GM11168 (cell line): ENCODE data around the gene NUP88.
"Not testable (repeated sequence)": the region's sequence is repeated elsewhere in the genome, so short reads cannot be mapped to it uniquely, and the experiment has no call there.

Experiments
- in situ Hi-C: fragments of 300-500 bp; cut with MboI; formaldehyde crosslinking; loops from one replicate; pipeline ENCODE4 v1.12.0; 2022; ENCODE audit warnings: low sequenced_read_pairs; ENCODE audit not compliant: unreplicated experiment

Gene NUP88

GRCh38 chr17:5419356-5419958, at the start of gene NUP88:
TSS of gene NUP88 (minus strand) at chr17:5419662. CDS start at chr17:5419650, 12 bp downstream.
- in situ Hi-C loops, result no loop called here

- in situ Hi-C loops, result no loop called here
These were observed 48.6 kb upstream of the NUP88 start for GRCh38 chr17:5468075-5468473.

DNA sequence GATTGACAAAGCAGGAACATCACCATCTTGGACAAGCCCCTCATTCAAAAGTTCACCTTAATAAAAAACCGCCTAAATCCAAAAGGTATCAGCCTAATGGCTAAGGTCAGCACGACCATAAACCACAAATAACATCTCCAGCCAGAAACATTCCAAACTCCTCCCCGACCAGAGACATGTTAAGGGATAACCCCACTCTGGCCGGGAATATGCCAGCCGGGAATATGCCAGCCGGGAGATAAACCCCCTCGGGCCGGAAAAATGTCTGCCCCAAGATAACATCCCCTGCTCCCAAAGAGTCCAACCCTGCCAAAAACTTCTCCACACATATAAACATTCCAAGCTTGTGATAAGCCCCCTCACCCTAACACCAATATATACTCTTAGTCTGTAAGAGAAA, 48.0 kb upstream of the NUP88 start:
- in situ Hi-C loops, result no loop called here

- in situ Hi-C loops, result no loop called here
These were observed 46.8 kb upstream of the NUP88 start for GRCh38 chr17:5466295-5466694.

DNA sequence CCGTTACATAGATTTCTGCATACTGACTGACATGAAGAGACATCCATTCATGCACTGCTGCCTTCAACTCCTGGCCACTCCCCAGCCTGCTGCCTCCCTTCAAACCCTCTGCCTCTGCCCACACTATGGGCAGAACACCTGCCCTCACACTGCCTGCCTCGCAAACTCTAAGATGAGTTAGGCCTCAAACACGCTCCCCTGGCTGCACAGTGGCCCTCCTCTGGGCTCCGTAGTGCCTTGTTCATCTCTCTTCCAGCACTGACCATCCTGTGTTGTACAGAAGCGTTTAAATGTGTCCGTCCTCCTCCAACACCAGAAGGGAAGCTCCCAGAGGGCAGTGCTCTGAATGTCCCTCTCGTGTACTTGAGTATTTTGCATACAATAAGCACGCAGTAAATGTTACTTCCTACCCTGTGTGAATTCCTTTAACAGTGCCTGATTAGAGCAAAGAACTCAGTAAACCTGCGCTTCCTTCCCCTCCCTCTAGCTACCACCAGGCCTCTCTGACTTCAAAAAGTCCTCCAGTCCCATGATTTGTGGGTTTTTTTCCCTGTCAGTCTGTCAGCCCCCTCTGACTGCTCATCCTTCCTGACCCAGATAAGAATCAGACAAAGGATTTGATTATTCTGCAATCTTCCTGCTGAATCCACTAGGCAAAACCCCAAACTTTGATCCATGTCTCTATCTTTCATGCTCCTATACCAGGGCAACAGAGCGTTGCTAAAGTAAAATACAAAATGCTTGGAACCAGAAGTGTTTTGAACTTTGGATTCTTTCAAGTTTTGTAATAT, 45.5 kb upstream of the NUP88 start:
- in situ Hi-C loops, result no loop called here

- in situ Hi-C loops, result no loop called here
These were observed 27.3 kb upstream of the NUP88 start for GRCh38 chr17:5446786-5447185.

DNA sequence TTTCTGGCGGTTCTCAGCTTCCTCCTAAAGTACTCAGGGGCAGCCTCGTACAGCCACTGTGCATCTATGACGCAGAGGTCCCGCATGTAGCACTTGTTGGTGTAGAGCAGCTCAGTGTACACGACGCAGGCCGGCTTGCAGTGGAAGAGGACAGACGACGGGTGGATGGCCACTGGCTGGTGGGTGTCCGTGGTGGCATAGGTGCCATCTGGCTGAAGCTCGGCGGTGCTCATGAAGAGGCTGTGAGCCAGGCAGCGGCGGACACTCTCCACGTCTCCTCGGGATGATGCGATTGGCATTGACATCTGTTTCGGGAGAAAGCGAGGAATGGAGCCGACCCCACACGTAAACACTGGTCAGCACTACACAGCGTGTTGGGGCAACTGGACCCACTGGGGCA, 24.7 kb upstream of the NUP88 start:
- in situ Hi-C loops, result no loop called here

DNA sequence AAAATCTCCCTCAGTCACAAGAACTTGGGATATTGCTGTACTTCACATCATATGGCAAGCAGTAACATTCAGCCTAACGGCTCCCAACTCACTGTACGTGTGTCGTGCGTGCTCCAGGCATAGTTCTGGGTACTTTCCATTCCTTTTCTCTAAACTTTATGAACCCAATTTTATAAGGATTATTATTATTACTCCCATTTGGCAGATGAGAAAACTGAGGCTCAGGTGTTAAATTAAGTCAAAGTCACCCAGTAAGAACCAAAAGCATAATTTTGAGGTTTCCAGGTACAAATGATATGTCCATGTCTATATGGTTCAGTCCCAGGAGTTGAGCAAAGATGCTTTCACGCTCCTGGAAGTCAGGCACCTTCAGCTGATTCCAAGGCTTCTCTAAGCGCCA, 24.3 kb upstream of the NUP88 start:
- in situ Hi-C loops, result no loop called here

DNA sequence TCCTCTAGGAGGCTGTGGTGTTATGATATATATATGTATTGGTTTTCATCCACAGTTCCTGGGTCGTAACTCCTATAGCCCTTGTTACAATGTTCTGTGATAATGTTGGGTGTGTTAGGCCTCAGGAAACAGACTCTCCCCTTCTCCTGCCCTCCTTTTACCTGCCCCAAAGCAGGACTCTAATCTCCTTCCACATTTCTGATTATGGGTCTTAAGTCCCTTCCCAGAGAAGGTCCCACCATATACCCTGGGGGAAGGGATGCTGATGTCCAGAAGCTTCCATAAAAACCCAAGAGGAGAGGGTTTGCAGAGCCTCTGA, 19.9 kb upstream of the NUP88 start:
- in situ Hi-C loops, result no loop called here

GRCh38 chr17:5438716-5439445, 19.4 kb upstream of the NUP88 start, which contains the start of gene C1QBP:
TSS of gene C1QBP (minus strand) at chr17:5439155. CDS start at chr17:5439073, 82 bp downstream.
- in situ Hi-C loops, result no loop called here

DNA sequence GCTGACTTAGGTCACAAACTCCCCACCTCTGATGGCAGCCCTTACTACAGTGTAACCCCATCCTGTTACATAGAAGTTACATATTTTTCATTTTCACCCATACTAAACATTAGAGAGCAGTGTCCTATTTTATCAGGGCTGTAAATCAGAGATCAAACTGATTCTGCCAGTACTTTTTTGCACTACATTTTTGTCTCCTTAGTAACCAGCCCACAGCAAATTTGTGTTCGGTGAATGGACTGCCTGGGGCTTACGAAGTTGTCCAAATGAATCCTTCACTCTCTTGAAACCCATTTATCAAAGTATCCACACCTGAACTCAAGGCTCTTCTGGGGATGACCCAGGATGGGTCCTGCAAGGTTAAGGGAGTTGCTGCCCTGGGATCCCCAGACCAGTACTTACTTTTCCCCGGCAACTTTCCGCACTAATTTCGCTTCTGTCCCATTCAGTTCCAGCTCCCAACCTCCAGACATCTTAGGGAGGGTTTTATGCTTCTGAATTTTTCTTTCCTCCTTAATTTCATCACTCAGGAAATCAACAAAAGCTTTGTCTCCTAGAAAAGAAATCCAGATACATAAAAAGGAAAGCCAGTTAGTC, 18.4 kb upstream of the NUP88 start:
- in situ Hi-C loops, result no loop called here

GRCh38 chr17:5435781-5436315, 16.4 kb upstream of the NUP88 start:
- in situ Hi-C loops, result not testable (repeated sequence)

GRCh38 chr17:5434984-5435383, 15.5 kb upstream of the NUP88 start:
- in situ Hi-C loops, result no loop called here

DNA sequence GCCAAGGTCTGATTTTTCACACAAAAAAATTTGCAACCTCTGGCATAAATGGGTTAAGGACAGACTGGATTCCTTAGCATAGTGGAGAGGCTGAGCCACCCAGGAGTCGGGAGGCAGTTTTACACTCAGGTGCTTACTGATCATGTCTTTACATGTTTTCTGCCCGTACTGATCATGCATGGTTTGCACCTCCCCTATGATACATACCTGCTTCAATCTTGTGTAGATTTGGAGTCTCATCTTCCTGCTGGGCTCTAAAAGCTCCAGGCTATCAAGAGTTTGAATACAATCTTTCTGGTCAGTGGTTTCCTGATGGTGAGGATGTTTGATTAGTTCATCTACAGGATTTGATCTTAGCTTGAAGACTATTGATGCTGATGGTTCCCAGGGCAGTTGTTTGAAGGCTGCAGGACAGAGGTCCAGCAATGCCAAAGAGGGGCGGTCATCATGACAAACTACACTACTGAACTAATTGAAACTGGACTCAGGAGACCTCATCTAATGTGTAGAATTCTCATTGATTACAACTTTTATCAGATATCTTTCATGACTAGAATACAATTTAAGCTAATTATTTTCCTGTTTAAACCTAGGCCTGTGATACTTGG, 12.6 kb upstream of the NUP88 start:
- in situ Hi-C loops, result no loop called here

DNA sequence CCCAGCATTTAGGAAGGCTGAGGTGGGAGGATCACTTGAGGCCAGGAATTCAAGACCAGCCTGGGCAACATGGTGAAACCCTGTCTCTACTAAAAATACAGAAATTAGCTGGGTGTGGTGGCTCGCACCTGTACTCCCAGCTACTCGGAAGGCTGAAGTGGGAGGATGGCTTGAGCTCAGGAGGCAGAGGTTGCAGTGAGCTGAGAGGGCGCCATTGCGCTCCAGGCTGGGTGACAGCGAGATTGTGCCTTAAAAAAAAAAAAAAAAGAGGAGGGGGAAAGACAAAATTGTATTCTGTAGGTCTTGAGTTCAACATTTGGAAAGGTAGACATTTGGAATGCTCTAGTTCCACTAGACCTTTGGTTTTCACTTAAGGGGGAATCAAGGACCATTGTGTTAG, 11.8 kb upstream of the NUP88 start:
- in situ Hi-C loops, result not testable (repeated sequence)

GRCh38 chr17:5430413-5430999, 11.0 kb upstream of the NUP88 start:
- in situ Hi-C loops, result no loop called here

DNA sequence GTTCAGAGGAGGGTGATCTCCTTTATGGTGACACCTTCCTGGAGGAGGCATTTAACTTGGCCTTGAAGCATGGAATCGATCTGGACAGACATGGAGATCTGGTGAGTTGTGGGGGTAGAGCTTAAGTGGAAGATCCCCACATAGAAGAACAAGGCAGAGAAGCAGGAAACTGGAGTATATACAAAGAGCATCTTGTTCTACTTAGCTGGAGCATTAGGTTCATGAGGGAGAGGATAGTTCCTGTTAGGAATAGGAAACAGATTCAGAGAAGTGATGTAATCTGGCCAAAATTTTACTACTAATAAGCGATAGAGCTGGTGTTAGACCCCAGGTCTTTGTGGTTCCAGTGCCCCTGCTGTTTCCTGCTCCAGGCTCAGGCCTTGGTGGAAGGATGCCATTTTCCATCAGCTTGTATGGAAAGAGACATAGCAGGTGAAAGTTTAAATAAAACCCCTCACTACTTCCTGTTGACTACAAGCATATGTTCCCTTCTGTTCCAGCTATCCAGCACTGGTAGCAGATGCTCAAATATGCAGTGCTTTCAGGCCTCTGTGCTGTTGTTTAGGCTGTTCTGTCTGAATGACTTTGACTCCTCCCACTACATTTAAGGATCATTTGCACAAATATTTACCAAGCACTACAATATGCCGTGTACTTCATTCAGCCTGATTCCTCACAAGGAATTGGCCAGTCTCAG, 9.9 kb upstream of the NUP88 start:
- in situ Hi-C loops, result loop anchor here (10.0 kb wide), 1 partner anchor 185 kb away; no protein-coding TSS in a partner anchor

GRCh38 chr17:5425826-5426225, 6.4 kb upstream of the NUP88 start:
- in situ Hi-C loops, result loop anchor here (10.0 kb wide), 1 partner anchor 181 kb away; no protein-coding TSS in a partner anchor

DNA sequence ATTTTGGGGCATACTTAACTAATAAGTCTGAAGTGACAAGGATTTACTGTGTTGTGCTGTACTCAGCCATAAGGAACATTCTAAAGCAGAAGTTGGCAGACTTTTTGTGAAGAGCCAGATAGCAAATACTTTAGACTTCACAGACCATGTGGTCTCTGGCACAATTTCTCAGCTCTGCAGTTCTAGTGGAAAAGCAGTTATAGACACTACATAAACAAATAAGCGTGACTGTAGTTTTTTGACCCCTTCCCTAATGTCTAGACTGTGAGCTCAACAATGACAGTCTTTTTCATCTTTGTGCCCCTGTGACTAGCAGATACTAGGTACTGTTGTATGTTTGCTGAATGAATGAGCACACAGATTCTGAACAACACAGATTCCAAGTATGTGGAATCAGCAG, 5.4 kb upstream of the NUP88 start:
- in situ Hi-C loops, result loop anchor here (10.0 kb wide), 1 partner anchor 180 kb away; no protein-coding TSS in a partner anchor
